K562 (cell line): ENCODE measurements around the gene TTC21A. TPM values are rescaled to one million over a fixed set of nuclear protein-coding genes. Genes with fewer than 3 reads are reported as not detected.
A peak's percentile ranks its signal among the peaks of the same experiment; 100 is the strongest.

Experiments used
- ATAC-seq: fragments of 200-7000 bp; cut with Tn5 transposase; 3 replicates; pipeline ENCODE4 v1.9.1; 2020; ENCODE audit warnings: moderate library complexity
- BruUV-seq: library from RNA; stranded (reverse); fragments of 400-500 nt; replicated peaks from 2 replicates; lab custom pipeline; 2021; lab: Mats Ljungman, UMichigan
- CTCF ChIA-PET: fragments of 300-600 bp; formaldehyde crosslinking; extraction: SDS; loops from one replicate; lab custom pipeline; 2021; ENCODE audit warnings: low intra/inter-chr PET ratio; lab: Yijun Ruan, JAX
- POLR2A ChIA-PET: fragments of 300-600, 350-650 bp; sonication (Branson Sonifier 250); formaldehyde crosslinking; extraction: SDS; loops from one replicate; lab custom pipeline; 2021; ENCODE audit warnings: antibody characterized with exemption, inconsistent platforms; lab: Yijun Ruan, JAX
- DNase-seq, 4 experiments: peaks; one replicate each; pipeline versions ENCODE4 v3.0.0 to v3.0.0-alpha.2; 2011 to 2018; ENCODE audit warnings: low spot score in 3 of 4, mixed read lengths in 3 of 4; ENCODE audit errors: extremely low read depth in 1 of 4
- FAIRE-seq: peaks from 2 replicates; lab custom pipeline; 2011; peaks lifted over from hg19 to GRCh38; lab: Jason Lieb, UNC
- H2AFZ ChIP-seq: 2 replicates; pipeline ENCODE4 v1.6.0; 2011; ENCODE audit warnings: low read depth, low read length, control low read depth, inconsistent platforms
- H3K27ac ChIP-seq: fragments of 200-600 bp; 3 replicates; pipeline ENCODE4 v1.8.0; 2011; ENCODE audit warnings: low read depth, mild to moderate bottlenecking, control low read depth, inconsistent platforms, low read length, moderate library complexity, mixed read lengths; ENCODE audit errors: extremely low read depth
- H3K27me3 ChIP-seq, 2 experiments: fragments of 300-600 bp in 1 of 2; 2 replicates in 1 of 2; 3 replicates in 1 of 2; pipeline versions ENCODE4 v1.6.0 to v1.8.0; 2011; ENCODE audit warnings: inconsistent platforms in 2 of 2, low read length in 2 of 2, mild to moderate bottlenecking in 1 of 2, mixed read lengths in 1 of 2, moderate library complexity in 1 of 2; ENCODE audit not compliant: control insufficient read depth in 2 of 2, insufficient read depth in 2 of 2
- H3K36me3 ChIP-seq: fragments of 300-600 bp; 3 replicates; pipeline ENCODE4 v1.8.0; 2011; ENCODE audit warnings: mild to moderate bottlenecking, low read length, inconsistent platforms; ENCODE audit not compliant: control insufficient read depth, insufficient read depth
- H3K4me1 ChIP-seq, 2 experiments: fragments of 200-600 bp in 1 of 2; replicated peaks in 1 of 2; 2 replicates in 1 of 2; 3 replicates in 1 of 2; pipeline versions ENCODE4 v1.5.1 to v1.8.0; 2011; ENCODE audit warnings: inconsistent platforms in 2 of 2, low read length in 2 of 2, mild to moderate bottlenecking in 1 of 2, mixed read lengths in 1 of 2, moderate library complexity in 1 of 2; ENCODE audit not compliant: control insufficient read depth in 2 of 2, insufficient read depth in 2 of 2
- H3K4me2 ChIP-seq: 2 replicates; pipeline ENCODE4 v1.6.1; 2011; ENCODE audit warnings: low read length, control low read depth, inconsistent platforms, mixed read lengths; ENCODE audit not compliant: insufficient read depth
- H3K4me3 ChIP-seq: fragments of 200-600 bp; sonication (generic), shearing (Covaris generic); 2 replicates; pipeline ENCODE4 v1.5.1; 2016; ENCODE audit warnings: control low read depth, inconsistent platforms
- H3K79me2 ChIP-seq: fragments of 200-600 bp; 3 replicates; pipeline ENCODE4 v1.8.0; 2011; ENCODE audit warnings: low read length, inconsistent platforms; ENCODE audit not compliant: control insufficient read depth, insufficient read depth
- H3K9ac ChIP-seq, 2 experiments: 2 replicates each; pipeline versions ENCODE4 v1.6.0 to v1.6.1; 2011; ENCODE audit warnings: low read depth in 2 of 2, low read length in 2 of 2, control low read depth in 1 of 2, inconsistent platforms in 1 of 2, mild to moderate bottlenecking in 1 of 2, mixed read lengths in 1 of 2; ENCODE audit not compliant: insufficient read depth in 1 of 2
- H3K9me1 ChIP-seq: one replicate; pipeline ENCODE4 v1.6.0; 2011; ENCODE audit warnings: inconsistent platforms, mild to moderate bottlenecking, low read length, moderate library complexity; ENCODE audit not compliant: control insufficient read depth, insufficient read depth
- H3K9me3 ChIP-seq: replicated peaks from 2 replicates; pipeline ENCODE4 v1.5.1; 2011; ENCODE audit warnings: low read depth, low read length, inconsistent platforms; ENCODE audit not compliant: control insufficient read depth, insufficient read depth
- H4K20me1 ChIP-seq: replicated peaks from 2 replicates; pipeline ENCODE4 v1.6.1; 2011; ENCODE audit warnings: low read length, inconsistent platforms, mixed read lengths; ENCODE audit not compliant: control insufficient read depth, insufficient read depth
- BHLHE40 ChIP-seq: IDR thresholded peaks from 2 replicates; pipeline ENCODE4 v1.6.1; 2011; ENCODE audit warnings: low read length, improper control_type of control experiment
- CBX8 ChIP-seq: fragments of 200-600 bp; sonication (generic); IDR thresholded peaks from 2 replicates; pipeline ENCODE4 v1.6.1; 2012; ENCODE audit warnings: borderline replicate concordance, mixed run types, low read depth, mild to moderate bottlenecking, moderate library complexity, mixed read lengths, low read length, control low read depth, inconsistent platforms; ENCODE audit not compliant: poor library complexity, severe bottlenecking; ENCODE audit errors: extremely low read depth
- ETV1 ChIP-seq: fragments of 450-650 bp; conservative IDR thresholded peaks from 2 replicates; pipeline ENCODE4 v1.6.1; 2016; ENCODE audit warnings: missing genetic modification characterization, control low read depth, low read depth, missing compliant biosample characterization
- EZH2 ChIP-seq: IDR thresholded peaks from 2 replicates; pipeline ENCODE4 v1.6.1; 2012; ENCODE audit warnings: low read depth, mild to moderate bottlenecking, inconsistent platforms, low read length, borderline replicate concordance
- MYNN ChIP-seq, 2 experiments: sonication (generic); formaldehyde crosslinking in 1 of 2; IDR thresholded peaks; 2 replicates each; pipeline versions ENCODE4 v1.5.0 to v1.6.1; 2016 to 2020; ENCODE audit warnings: antibody characterized with exemption in 1 of 2, missing genetic modification reagents in 1 of 2
- NFXL1 ChIP-seq: fragments of 450-650 bp; formaldehyde crosslinking; IDR thresholded peaks from 2 replicates; pipeline ENCODE4 v1.4.0; 2021; ENCODE audit warnings: mild to moderate bottlenecking
- RNF2 ChIP-seq: sonication (generic); IDR thresholded peaks from 2 replicates; pipeline ENCODE4 v1.6.1; 2016
- SLC30A9 ChIP-seq: fragments of 250-450 bp; sonication (Bioruptor Pico); IDR thresholded peaks from 2 replicates; pipeline ENCODE4 v1.8.0; 2022; ENCODE audit warnings: mild to moderate bottlenecking, moderate library complexity
- SPI1 ChIP-seq: IDR thresholded peaks from 2 replicates; pipeline ENCODE4 v1.6.1; 2011; ENCODE audit warnings: low read depth, low read length, control low read depth, borderline replicate concordance
- TRIM24 ChIP-seq, 2 experiments: fragments of 450-650 bp; IDR thresholded peaks; 2 replicates each; pipeline ENCODE4 v1.6.1; 2016
- WGBS: fragments of 100-300 bp; shearing (Covaris generic); methylation state at CpG from one replicate; pipeline ENCODE4 v1.1.6; 2016; ENCODE audit warnings: low coverage, mixed read lengths; ENCODE audit not compliant: insufficient coverage; ENCODE audit errors: missing lambda C conversion rate; 5-methylcytosine and 5-hydroxymethylcytosine counted together
- in situ Hi-C: fragments of 300-500 bp; cut with MboI; formaldehyde crosslinking; loops from 4 replicates; pipeline ENCODE4 v1.15.0; 2018; ENCODE audit warnings: inconsistent platforms, mixed read lengths
- intact Hi-C: fragments of 100-400 bp; cut with micrococcal nuclease; formaldehyde crosslinking; loops from 2 replicates; pipeline ENCODE4 v1.14.2; 2022
- polyA plus RNA-seq, 8 experiments: library from polyadenylated mRNA; depleted of rRNA in 4 of 8; stranded (reverse) in 5 of 8; unstranded in 3 of 8; fragments of >200 nt; fragmentation: Nextera tagmentation in 2 of 8; fragmentation: Illumina TruSeq in 1 of 8; extraction: Ambion mirVana in 2 of 8; extraction: Trizol in 1 of 8; gene quantifications; 2 replicates each; pipeline versions ENCODE4 v1.2.1 to v1.2.3, GENCODE V29; 2011 to 2014; ENCODE audit warnings: inconsistent platforms in 1 of 8, missing spikeins in 1 of 8
- total RNA-seq, 7 experiments: library from RNA; depleted of rRNA in 6 of 7; stranded (reverse); fragments of >200 nt in 6 of 7; fragmentation: Illumina TruSeq in 2 of 7; extraction: Trizol in 2 of 7; gene quantifications; 2 replicates each; pipeline versions ENCODE4 v1.2.1 to v1.2.3, GENCODE V29; 2011 to 2021; ENCODE audit warnings: low replicate concordance in 1 of 7
- TF ChIP-seq, protein P1 (sequence below): fragments of 450-650 bp; IDR thresholded peaks from 2 replicates; pipeline ENCODE4 v1.6.1; 2017; ENCODE audit warnings: antibody characterized with exemption, mild to moderate bottlenecking

The TTC21A gene
- total and polyA plus RNA-seq, 9 of the 15 experiments (the other 6 are each of a cell fraction or from before 2014, with no cell fraction given): 0.22 to 1.4 (median 0.70) TPM

- in situ Hi-C loops: no loop called here
- H3K4me2 ChIP-seq: no peak overlapping the region
- no peak overlapping the region for H3K27ac ChIP-seq
- no peaks in the 10 kb centered on the region for H3K9me3 ChIP-seq
- H3K27me3 ChIP-seq: no peaks in the 10 kb centered on the region
- ChIA-PET POLR2A (interaction anchor here (0.7 to 2.6 kb wide), 10 partner anchors 9 to 263 kb away, joined by 3 to 16 read pairs (median 3); partner anchors contain the start of genes GORASP1 and TTC21A), CTCF (no interaction called here)
- 18% methylated on average over 3 of the region's 3 CpGs for WGBS
- no peaks in the 10 kb centered on the region; a peak in 1 of 5 replicates for H3K4me1 ChIP-seq
- BruUV-seq: no TSS peak
- no peaks in the 10 kb centered on the region for H3K9me1 ChIP-seq
- peak; percentile 71 for TF ChIP-seq SPI1
- TF ChIP-seq BHLHE40: 0 out of 2 replicates have a peak, but pooled peaks have one; percentile 30
- no peak for TF ChIP-seq RNF2
- peak; percentile 66 for ATAC-seq
- intact Hi-C loops: no loop called here
- no peak overlapping the region for H3K4me3 ChIP-seq
- no peaks in the 10 kb centered on the region for H3K36me3 ChIP-seq
- no peak overlapping the region for H3K9ac ChIP-seq
- no peaks in the 10 kb centered on the region for H3K79me2 ChIP-seq
- no peak overlapping the region for H2AFZ ChIP-seq
- peak; percentile 48 for FAIRE-seq
- no peaks in the 10 kb centered on the region for H4K20me1 ChIP-seq
- DNase-seq: no peak
These were observed 10.6 kb downstream of the TTC21A start for GRCh38 chr3:39118079-39118478.

DNA sequence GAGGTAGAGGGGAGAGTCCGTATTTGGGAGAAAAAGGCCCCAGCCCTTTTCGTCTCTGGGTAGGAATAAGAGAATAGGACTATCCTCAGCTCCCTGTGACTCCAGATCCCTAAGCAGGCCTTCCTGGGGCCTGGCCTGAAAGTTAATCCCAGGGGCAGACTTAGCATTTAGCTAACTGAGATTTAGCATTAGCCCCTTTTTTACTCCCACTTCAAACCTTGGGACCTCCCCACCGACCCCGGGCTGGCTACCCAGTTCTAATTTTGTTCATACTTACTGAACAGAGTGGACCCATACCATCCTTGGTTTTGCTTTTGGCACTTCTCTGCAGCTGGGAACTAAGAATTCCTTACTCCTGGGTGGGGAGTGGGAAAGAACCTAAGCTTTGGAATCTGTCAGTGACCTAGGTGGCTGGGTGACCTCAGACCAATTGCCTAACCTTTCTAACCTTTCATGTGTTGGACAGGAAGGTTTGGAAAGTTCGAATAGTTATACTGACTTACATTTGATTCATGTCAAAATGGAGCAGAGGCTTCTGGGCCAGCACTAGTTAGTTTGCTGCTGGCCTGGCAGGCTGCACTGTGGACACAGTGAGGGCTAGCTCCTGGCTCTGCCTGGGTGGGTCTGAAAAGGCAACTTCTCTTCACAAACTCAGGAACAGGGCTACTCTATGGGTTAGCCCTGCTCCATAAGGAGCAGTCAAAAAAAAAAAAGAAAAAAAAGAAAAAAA lies 11.6 kb downstream of the TTC21A start:
- Histone ChIP-seq H3K27ac (no peak overlapping the region), H3K79me2 (no peaks in the 10 kb centered on the region), H3K4me1 (no peaks in the 10 kb centered on the region; a peak in 1 of 5 replicates), H3K36me3 (no peaks in the 10 kb centered on the region), H2AFZ (no peak overlapping the region), H3K9ac (no peak overlapping the region), H3K4me2 (no peak overlapping the region), H4K20me1 (no peaks in the 10 kb centered on the region), H3K9me3 (no peaks in the 10 kb centered on the region), H3K9me1 (no peaks in the 10 kb centered on the region), H3K27me3 (no peaks in the 10 kb centered on the region), H3K4me3 (no peak overlapping the region)
- intact Hi-C loops: no loop called here
- ATAC-seq (no peak), DNase-seq (no peak), FAIRE-seq (no peak)
- 22% methylated on average over 5 of the region's 5 CpGs for WGBS
- no TSS peak for BruUV-seq
- in situ Hi-C loops: no loop called here
- CTCF ChIA-PET: no interaction called here
- POLR2A ChIA-PET: interaction anchor here (0.6 to 1.4 kb wide), 4 partner anchors 10 to 552 kb away, joined by 3 to 9 read pairs (median 4); partner anchors contain the start of genes GORASP1 and TTC21A
- no peak for TF ChIP-seq ETV1 (tag)
- TF ChIP-seq, protein P1, sequence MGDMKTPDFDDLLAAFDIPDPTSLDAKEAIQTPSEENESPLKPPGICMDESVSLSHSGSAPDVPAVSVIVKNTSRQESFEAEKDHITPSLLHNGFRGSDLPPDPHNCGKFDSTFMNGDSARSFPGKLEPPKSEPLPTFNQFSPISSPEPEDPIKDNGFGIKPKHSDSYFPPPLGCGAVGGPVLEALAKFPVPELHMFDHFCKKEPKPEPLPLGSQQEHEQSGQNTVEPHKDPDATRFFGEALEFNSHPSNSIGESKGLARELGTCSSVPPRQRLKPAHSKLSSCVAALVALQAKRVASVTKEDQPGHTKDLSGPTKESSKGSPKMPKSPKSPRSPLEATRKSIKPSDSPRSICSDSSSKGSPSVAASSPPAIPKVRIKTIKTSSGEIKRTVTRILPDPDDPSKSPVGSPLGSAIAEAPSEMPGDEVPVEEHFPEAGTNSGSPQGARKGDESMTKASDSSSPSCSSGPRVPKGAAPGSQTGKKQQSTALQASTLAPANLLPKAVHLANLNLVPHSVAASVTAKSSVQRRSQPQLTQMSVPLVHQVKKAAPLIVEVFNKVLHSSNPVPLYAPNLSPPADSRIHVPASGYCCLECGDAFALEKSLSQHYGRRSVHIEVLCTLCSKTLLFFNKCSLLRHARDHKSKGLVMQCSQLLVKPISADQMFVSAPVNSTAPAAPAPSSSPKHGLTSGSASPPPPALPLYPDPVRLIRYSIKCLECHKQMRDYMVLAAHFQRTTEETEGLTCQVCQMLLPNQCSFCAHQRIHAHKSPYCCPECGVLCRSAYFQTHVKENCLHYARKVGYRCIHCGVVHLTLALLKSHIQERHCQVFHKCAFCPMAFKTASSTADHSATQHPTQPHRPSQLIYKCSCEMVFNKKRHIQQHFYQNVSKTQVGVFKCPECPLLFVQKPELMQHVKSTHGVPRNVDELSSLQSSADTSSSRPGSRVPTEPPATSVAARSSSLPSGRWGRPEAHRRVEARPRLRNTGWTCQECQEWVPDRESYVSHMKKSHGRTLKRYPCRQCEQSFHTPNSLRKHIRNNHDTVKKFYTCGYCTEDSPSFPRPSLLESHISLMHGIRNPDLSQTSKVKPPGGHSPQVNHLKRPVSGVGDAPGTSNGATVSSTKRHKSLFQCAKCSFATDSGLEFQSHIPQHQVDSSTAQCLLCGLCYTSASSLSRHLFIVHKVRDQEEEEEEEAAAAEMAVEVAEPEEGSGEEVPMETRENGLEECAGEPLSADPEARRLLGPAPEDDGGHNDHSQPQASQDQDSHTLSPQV: no peak
- TF ChIP-seq CBX8: no peak
- no peak for TF ChIP-seq MYNN (IDR thresholded peaks at IDR 0.05)
- TF ChIP-seq MYNN (CRISPR knock-in tag; IDR thresholded peaks at IDR 0.05): no peak
- no peak for TF ChIP-seq SLC30A9
- TF ChIP-seq EZH2: no peak
- TF ChIP-seq NFXL1 (CRISPR knock-in tag): no peak
- no peak for TF ChIP-seq TRIM24 (IDR thresholded peaks at IDR 0.05)
